Hematopoietic multipotent progenitor cell treated with erythropoietin and hydrocortisone succinate and interleukin-3 and kit ligand, for 8 days (in vitro differentiated cells): Measurements from ENCODE around the gene MRPL3.
"Not testable (repeated sequence)": the region's sequence is repeated elsewhere in the genome, so short reads cannot be mapped to it uniquely, and the experiment has no call there.

Experiments
- DNase-seq: peaks from one replicate; pipeline ENCODE4 v3.0.0-alpha.2; 2015

The MRPL3 gene

GRCh38 chr3:131491775-131492174 is 11.0 kb downstream of the MRPL3 start:
- DNase-seq = no peak

- no peak for DNase-seq
These were observed 11.7 kb downstream of the MRPL3 start for GRCh38 chr3:131491084-131491483.

- DNase-seq = not testable (repeated sequence)
These were observed 16.2 kb downstream of the MRPL3 start for GRCh38 chr3:131486545-131486944.

GRCh38 chr3:131485119-131485518 is 17.7 kb downstream of the MRPL3 start:
- no peak for DNase-seq

GRCh38 chr3:131484496-131485111 is 18.2 kb downstream of the MRPL3 start:
- DNase-seq = no peak

GRCh38 chr3:131480116-131480515 is 22.7 kb downstream of the MRPL3 start:
- no peak for DNase-seq

- no peak for DNase-seq
These were observed 25.0 kb downstream of the MRPL3 start for GRCh38 chr3:131477813-131478212.

- DNase-seq = no peak
These were observed 28.7 kb downstream of the MRPL3 start for GRCh38 chr3:131474115-131474514.

- DNase-seq = no peak
These were observed 32.4 kb downstream of the MRPL3 start for GRCh38 chr3:131470377-131470776.

- no peak for DNase-seq
These were observed 44.1 kb downstream of the MRPL3 start for GRCh38 chr3:131458653-131459052.

GRCh38 chr3:131457220-131457619 is 45.6 kb downstream of the MRPL3 start:
- DNase-seq = no peak

GRCh38 chr3:131454501-131454900 is 48.3 kb downstream of the MRPL3 start:
- no peak for DNase-seq

- no peak for DNase-seq
These were observed 49.2 kb downstream of the MRPL3 start for GRCh38 chr3:131453533-131453932.

- DNase-seq = no peak
These were observed 55.4 kb downstream of the MRPL3 start for GRCh38 chr3:131447349-131447748.

GRCh38 chr3:131444180-131444579 is 58.6 kb downstream of the MRPL3 start:
- DNase-seq = no peak

- no peak for DNase-seq
These were observed 63.7 kb downstream of the MRPL3 start for GRCh38 chr3:131439084-131439483.

- no peak for DNase-seq
These were observed 67.8 kb downstream of the MRPL3 start for GRCh38 chr3:131435000-131435399.

GRCh38 chr3:131432441-131432840 is 70.3 kb downstream of the MRPL3 start:
- DNase-seq = no peak

- DNase-seq = no peak
These were observed 71.0 kb downstream of the MRPL3 start for GRCh38 chr3:131431754-131432153.

GRCh38 chr3:131427226-131427625 is 75.5 kb downstream of the MRPL3 start:
- DNase-seq = no peak

- DNase-seq = no peak
These were observed 80.7 kb downstream of the MRPL3 start for GRCh38 chr3:131421957-131422498.

- no peak for DNase-seq
These were observed 81.5 kb downstream of the MRPL3 start for GRCh38 chr3:131421301-131421700.

GRCh38 chr3:131417751-131418150 is 85.0 kb downstream of the MRPL3 start:
- no peak for DNase-seq
